ENCODE measurements around the gene FAM181A. TPM values are rescaled to one million over a fixed set of nuclear protein-coding genes. Genes with fewer than 3 reads are reported as not detected.

The FAM181A gene
- total and polyA plus RNA-seq, 7 experiments from 2014 or later, result not detected

GRCh38 chr14:93961620-93962019, 34.5 kb downstream of the FAM181A start:
- peak overlapping the region in 5 of 9 donors; percentile 20 to 97 (median 52) for H3K27ac Mint-ChIP-seq
- H3K27me3 Mint-ChIP-seq, result no peaks in the 10 kb centered on the region
- peaks cover 57 to 89% of the 10 kb centered on the region in 2 donors for H3K4me1 ChIP-seq (ENCODE audit: control insufficient read depth in 2 of 2, insufficient read depth in 2 of 2, low read length in 2 of 2)
- POLR2A ChIA-PET, result interaction anchor here (1.0 to 4.0 kb wide), 3 partner anchors 10 to 23 kb away, joined by 3 to 32 read pairs (median 8); no protein-coding TSS in a partner anchor
- peak overlapping the region in 3 of 10 donors; percentile 25 to 83 (median 68) for H3K4me3 Mint-ChIP-seq
- ATAC-seq (no peak), DNase-seq (no peak)
- no peaks in the 10 kb centered on the region for H3K36me3 ChIP-seq (ENCODE audit: control insufficient read depth in 2 of 3, insufficient read depth in 3 of 3, low read length in 3 of 3)
- H3K4me1 Mint-ChIP-seq, result peaks cover 51 to 96% (median 73%) of the 10 kb centered on the region in 7 donors
- intact Hi-C loops (cut with micrococcal nuclease), result loop anchor here in 1 of 2 donors (5.0 kb wide), 1 partner anchor 121 kb away; the partner anchor contains the start of genes DDX24 and IFI27L1
- peaks cover 0 to 49% (median 0%) of the 10 kb centered on the region in 5 donors for H3K36me3 Mint-ChIP-seq
- H3K27me3 ChIP-seq (ENCODE audit: control insufficient read depth in 2 of 2, insufficient read depth in 2 of 2, low read length in 2 of 2), result no peaks in the 10 kb centered on the region
- H3K9me3 ChIP-seq (ENCODE audit: control insufficient read depth in 2 of 3, low read length in 3 of 3), result no peaks in the 10 kb centered on the region
- CTCF ChIA-PET, result interaction anchor here (4.1 to 18.5 kb wide), 2 partner anchors 9 to 22 kb away, joined by 27 to 388 read pairs; no protein-coding TSS in a partner anchor
- H3K9me3 Mint-ChIP-seq, result peaks cover 0 to 9% (median 0%) of the 10 kb centered on the region in 11 donors
- H3K4me3 ChIP-seq (ENCODE audit: low read length), result no peak overlapping the region
- H3K27ac ChIP-seq (ENCODE audit: low read depth, low read length), result no peak overlapping the region

DNA sequence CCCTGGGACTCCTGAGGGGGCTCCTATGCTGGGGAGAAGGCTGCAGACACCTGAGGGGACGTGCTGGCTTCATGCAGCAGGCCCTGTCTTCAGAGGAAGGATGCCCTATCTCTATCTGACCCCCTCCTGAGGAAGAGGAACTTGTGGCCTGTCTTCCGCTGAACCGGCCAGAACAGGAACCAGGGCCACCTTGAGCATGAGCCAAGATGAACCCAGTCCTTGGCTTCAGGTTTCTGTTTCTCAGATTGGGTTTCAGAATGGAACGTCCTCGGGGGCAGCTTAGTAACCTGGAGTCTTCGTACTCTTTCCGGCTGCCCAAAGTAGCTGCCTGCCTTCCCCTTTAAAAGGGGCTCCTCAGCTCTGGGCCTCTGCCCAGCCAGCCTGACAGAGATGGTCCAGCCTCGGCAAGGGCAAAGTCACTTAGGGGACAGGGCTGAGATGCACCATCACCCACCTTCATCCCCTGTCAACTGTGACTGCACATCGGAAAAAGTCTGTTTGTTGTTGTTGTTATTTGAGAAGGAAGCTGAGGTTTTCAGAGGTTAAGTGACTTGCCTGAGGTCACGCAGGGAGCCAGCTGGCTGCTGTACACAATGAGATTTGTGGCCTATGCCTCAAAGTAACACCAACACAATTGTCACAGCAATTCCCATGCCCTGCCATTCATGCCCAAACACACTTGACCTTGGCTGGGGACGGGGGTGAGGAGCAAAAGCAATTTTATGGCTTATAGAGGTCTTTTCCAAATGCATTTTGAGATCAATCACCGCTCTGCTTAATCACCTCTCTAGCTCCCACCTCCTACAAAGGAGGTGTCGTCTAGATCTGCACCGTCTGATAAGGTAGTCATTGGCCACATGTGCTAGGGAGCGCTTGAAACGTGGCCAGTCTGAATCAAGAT, 35.8 kb downstream of the FAM181A start:
- CTCF ChIA-PET, result interaction anchor here (1.3 to 18.5 kb wide), 3 partner anchors 24 to 42 kb away, joined by 4 to 388 read pairs (median 7); no protein-coding TSS in a partner anchor
- H3K9me3 ChIP-seq (ENCODE audit: control insufficient read depth in 2 of 3, low read length in 3 of 3), result no peaks in the 10 kb centered on the region
- H3K27me3 Mint-ChIP-seq, result no peaks in the 10 kb centered on the region
- H3K27ac Mint-ChIP-seq, result peak overlapping the region in 6 of 9 donors; percentile 37 to 100 (median 65)
- H3K9me3 Mint-ChIP-seq, result peaks cover 0 to 9% (median 0%) of the 10 kb centered on the region in 11 donors
- no peak overlapping the region for H3K27ac ChIP-seq (ENCODE audit: low read depth, low read length)
- H3K36me3 ChIP-seq (ENCODE audit: control insufficient read depth in 2 of 3, insufficient read depth in 3 of 3, low read length in 3 of 3), result no peaks in the 10 kb centered on the region
- peaks cover 44 to 81% of the 10 kb centered on the region in 2 donors for H3K4me1 ChIP-seq (ENCODE audit: control insufficient read depth in 2 of 2, insufficient read depth in 2 of 2, low read length in 2 of 2)
- peak overlapping the region; percentile 3 for H3K4me3 ChIP-seq (ENCODE audit: low read length)
- H3K4me3 Mint-ChIP-seq, result peak overlapping the region in 7 of 10 donors; percentile 8 to 86 (median 44)
- ATAC-seq (peak; percentile 48), DNase-seq (peak in 5 of 9 donors; percentile 31 to 59 (median 40))
- intact Hi-C loops (cut with micrococcal nuclease), result loop anchor here (1.0 to 5.0 kb wide), 3 partner anchors 8 to 119 kb away; partner anchors contain the start of genes DDX24 (in 1 of the 2) and IFI27L1 (in 1 of the 2)
- POLR2A ChIA-PET, result interaction anchor here (0.9 to 2.4 kb wide), 9 partner anchors 8 to 118 kb away, joined by 3 to 11 read pairs (median 5); partner anchors contain the start of genes ASB2, DDX24 and IFI27L1
- peaks cover 0 to 49% (median 0%) of the 10 kb centered on the region in 5 donors for H3K36me3 Mint-ChIP-seq
- peaks cover 40 to 94% (median 62%) of the 10 kb centered on the region in 7 donors for H3K4me1 Mint-ChIP-seq
- no peaks in the 10 kb centered on the region for H3K27me3 ChIP-seq (ENCODE audit: control insufficient read depth in 2 of 2, insufficient read depth in 2 of 2, low read length in 2 of 2)

DNA sequence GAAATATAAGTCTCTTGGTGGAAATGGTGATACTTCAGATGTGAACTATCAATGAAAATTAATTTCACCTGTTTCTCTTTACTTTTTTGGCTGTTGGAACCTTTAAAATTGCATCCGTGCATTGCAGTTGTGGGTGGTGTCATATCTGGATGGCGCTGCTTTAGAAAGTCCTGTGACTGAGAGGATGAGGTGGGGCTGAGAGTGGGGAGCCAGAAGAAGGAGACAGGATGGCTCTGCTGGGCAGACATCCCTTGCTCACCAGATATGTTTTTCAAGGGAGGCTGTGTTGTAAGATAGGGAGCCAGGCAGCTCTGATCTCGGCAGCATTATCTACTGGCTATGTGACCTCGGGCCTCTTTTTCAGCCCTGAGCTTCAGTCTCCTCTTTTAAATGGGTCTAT, 36.5 kb downstream of the FAM181A start:
- H3K27ac ChIP-seq (ENCODE audit: low read depth, low read length), result no peak overlapping the region
- peaks cover 0 to 9% (median 0%) of the 10 kb centered on the region in 11 donors for H3K9me3 Mint-ChIP-seq
- no peak for DNase-seq
- H3K4me1 ChIP-seq (ENCODE audit: control insufficient read depth in 2 of 2, insufficient read depth in 2 of 2, low read length in 2 of 2), result peaks cover 37 to 74% of the 10 kb centered on the region in 2 donors
- H3K9me3 ChIP-seq (ENCODE audit: control insufficient read depth in 2 of 3, low read length in 3 of 3), result no peaks in the 10 kb centered on the region
- no peak overlapping the region for H3K4me3 ChIP-seq (ENCODE audit: low read length)
- H3K36me3 Mint-ChIP-seq, result peaks cover 0 to 49% (median 0%) of the 10 kb centered on the region in 5 donors
- H3K4me1 Mint-ChIP-seq, result peaks cover 32 to 94% (median 56%) of the 10 kb centered on the region in 7 donors
- peak overlapping the region in 8 of 10 donors; percentile 3 to 86 (median 12) for H3K4me3 Mint-ChIP-seq
- no peaks in the 10 kb centered on the region for H3K27me3 Mint-ChIP-seq
- H3K36me3 ChIP-seq (ENCODE audit: control insufficient read depth in 2 of 3, insufficient read depth in 3 of 3, low read length in 3 of 3), result no peaks in the 10 kb centered on the region
- no peaks in the 10 kb centered on the region for H3K27me3 ChIP-seq (ENCODE audit: control insufficient read depth in 2 of 2, insufficient read depth in 2 of 2, low read length in 2 of 2)
- ChIA-PET CTCF (interaction anchor here (1.3 to 18.5 kb wide), 3 partner anchors 24 to 41 kb away, joined by 4 to 388 read pairs (median 7); no protein-coding TSS in a partner anchor), POLR2A (interaction anchor here (0.7 to 2.4 kb wide), 9 partner anchors 8 to 24 kb away, joined by 3 to 11 read pairs (median 5); partner anchors contain the start of gene ASB2)
- peak overlapping the region in 4 of 9 donors; percentile 37 to 100 (median 56) for H3K27ac Mint-ChIP-seq
- intact Hi-C loops (cut with micrococcal nuclease), result loop anchor here (1.0 to 5.0 kb wide), 3 partner anchors 8 to 119 kb away; partner anchors contain the start of genes DDX24 (in 1 of the 2) and IFI27L1 (in 1 of the 2)
- no peak for ATAC-seq

GRCh38 chr14:93964281-93964680, 37.1 kb downstream of the FAM181A start:
- peaks cover 0 to 9% (median 0%) of the 10 kb centered on the region in 11 donors for H3K9me3 Mint-ChIP-seq
- no peaks in the 10 kb centered on the region for H3K27me3 Mint-ChIP-seq
- no peak overlapping the region for H3K4me3 ChIP-seq (ENCODE audit: low read length)
- intact Hi-C loops (cut with micrococcal nuclease), result loop anchor here in 1 of 2 donors (5.0 kb wide), 1 partner anchor 118 kb away; the partner anchor contains the start of genes DDX24 and IFI27L1
- peaks cover 31 to 68% of the 10 kb centered on the region in 2 donors for H3K4me1 ChIP-seq (ENCODE audit: control insufficient read depth in 2 of 2, insufficient read depth in 2 of 2, low read length in 2 of 2)
- ATAC-seq (no peak), DNase-seq (no peak)
- no peaks in the 10 kb centered on the region for H3K36me3 ChIP-seq (ENCODE audit: control insufficient read depth in 2 of 3, insufficient read depth in 3 of 3, low read length in 3 of 3)
- H3K27ac Mint-ChIP-seq, result peak overlapping the region in 2 of 9 donors; percentile 3 to 100
- peaks cover 0 to 47% (median 0%) of the 10 kb centered on the region in 5 donors for H3K36me3 Mint-ChIP-seq
- H3K4me3 Mint-ChIP-seq, result no peak overlapping the region
- ChIA-PET POLR2A (interaction anchor here (0.7 to 2.3 kb wide), 3 partner anchors 9 to 17 kb away, joined by 3 to 11 read pairs (median 3); no protein-coding TSS in a partner anchor), CTCF (interaction anchor here (1.8 to 18.5 kb wide), 2 partner anchors 25 to 36 kb away, joined by 7 to 388 read pairs; no protein-coding TSS in a partner anchor)
- peaks cover 27 to 93% (median 53%) of the 10 kb centered on the region in 7 donors for H3K4me1 Mint-ChIP-seq
- no peak overlapping the region for H3K27ac ChIP-seq (ENCODE audit: low read depth, low read length)
- no peaks in the 10 kb centered on the region for H3K27me3 ChIP-seq (ENCODE audit: control insufficient read depth in 2 of 2, insufficient read depth in 2 of 2, low read length in 2 of 2)
- H3K9me3 ChIP-seq (ENCODE audit: control insufficient read depth in 2 of 3, low read length in 3 of 3), result no peaks in the 10 kb centered on the region

DNA sequence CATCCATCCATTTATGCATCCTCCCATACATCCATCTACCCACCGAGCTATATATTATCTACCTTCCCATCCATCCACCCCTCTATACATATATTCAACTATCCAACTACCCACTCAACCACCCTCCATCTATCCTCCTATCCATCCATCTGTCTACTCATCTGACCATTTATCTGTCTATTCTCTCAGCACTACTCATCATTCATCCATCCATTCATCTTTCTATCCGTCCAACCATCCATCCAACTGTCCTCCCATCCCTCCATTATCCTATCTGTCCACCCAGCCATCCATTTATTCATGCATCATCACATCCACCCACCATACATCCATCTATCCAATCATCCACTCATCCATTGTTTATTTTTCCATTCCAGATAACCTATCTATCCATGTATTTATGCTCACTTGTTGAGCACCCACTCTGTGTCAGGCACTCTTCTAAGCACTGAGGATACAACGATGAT, 37.7 kb downstream of the FAM181A start:
- no peaks in the 10 kb centered on the region for H3K36me3 ChIP-seq (ENCODE audit: control insufficient read depth in 2 of 3, insufficient read depth in 3 of 3, low read length in 3 of 3)
- peaks cover 21 to 90% (median 47%) of the 10 kb centered on the region in 7 donors for H3K4me1 Mint-ChIP-seq
- peak overlapping the region in 1 of 10 donors; percentile 29 for H3K4me3 Mint-ChIP-seq
- H3K4me3 ChIP-seq (ENCODE audit: low read length), result no peak overlapping the region
- no peak for ATAC-seq
- peaks cover 25 to 62% of the 10 kb centered on the region in 2 donors for H3K4me1 ChIP-seq (ENCODE audit: control insufficient read depth in 2 of 2, insufficient read depth in 2 of 2, low read length in 2 of 2)
- H3K27ac Mint-ChIP-seq, result peak overlapping the region in 3 of 9 donors; percentile 3 to 100 (median 8)
- peaks cover 0 to 9% (median 0%) of the 10 kb centered on the region in 11 donors for H3K9me3 Mint-ChIP-seq
- ChIA-PET POLR2A (interaction anchor here (1.2 kb wide), 1 partner anchor 17 kb away, joined by 3 read pairs; no protein-coding TSS in a partner anchor), CTCF (interaction anchor here (18.5 kb wide), 1 partner anchor 26 kb away, joined by 388 read pairs; no protein-coding TSS in a partner anchor)
- intact Hi-C loops (cut with micrococcal nuclease), result loop anchor here in 1 of 2 donors (5.0 kb wide), 1 partner anchor 117 kb away; the partner anchor contains the start of genes DDX24 and IFI27L1
- no peak for DNase-seq
- H3K36me3 Mint-ChIP-seq, result peaks cover 0 to 44% (median 0%) of the 10 kb centered on the region in 5 donors
- H3K27ac ChIP-seq (ENCODE audit: low read depth, low read length), result no peak overlapping the region
- no peaks in the 10 kb centered on the region for H3K27me3 Mint-ChIP-seq
- no peaks in the 10 kb centered on the region for H3K9me3 ChIP-seq (ENCODE audit: control insufficient read depth in 2 of 3, low read length in 3 of 3)
- no peaks in the 10 kb centered on the region for H3K27me3 ChIP-seq (ENCODE audit: control insufficient read depth in 2 of 2, insufficient read depth in 2 of 2, low read length in 2 of 2)

Measured in naive thymus-derived CD4-positive, alpha-beta T cell (primary cell).